Lung microvascular endothelial cell (primary cell): ENCODE data around the gene ALDH18A1. TPM values are rescaled to one million over a fixed set of nuclear protein-coding genes. Genes with fewer than 3 reads are reported as not detected.
"Not testable (repeated sequence)": the region's sequence is repeated elsewhere in the genome, so short reads cannot be mapped to it uniquely, and the experiment has no call there.

ENCODE experiments used
- DNase-seq, 2 donors: peaks; one replicate each; pipeline versions ENCODE4 v3.0.0 to v3.0.0-alpha.2; 2010; ENCODE audit warnings: low read depth in 2 of 2
- total RNA-seq: library from RNA; depleted of rRNA; stranded (reverse); fragments of >200 nt; gene quantifications from 2 replicates; pipeline ENCODE4 v1.2.1, GENCODE V29; 2014

ALDH18A1 gene
- total RNA-seq, 1 donor from 2014 or later, result 82.1 TPM

DNA sequence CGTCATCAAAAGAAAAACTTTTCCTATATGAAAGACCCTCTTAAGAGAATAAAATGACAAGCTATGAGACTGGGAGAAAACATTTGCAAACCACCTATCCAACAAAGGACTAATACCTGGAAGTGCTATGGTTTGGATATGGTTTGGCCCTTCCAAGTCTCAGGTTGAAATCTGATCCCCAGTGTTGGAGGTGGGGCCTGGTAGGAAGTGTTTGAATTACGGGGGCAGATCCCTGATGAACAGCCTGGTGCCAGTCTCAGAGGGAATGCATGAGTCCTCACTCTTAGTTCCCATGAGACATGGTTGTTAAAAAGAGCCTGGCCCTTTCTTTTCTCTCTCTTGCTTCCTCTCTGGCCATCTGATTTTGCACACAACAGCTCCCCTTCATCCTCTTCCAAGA lies 6.3 kb downstream of the ALDH18A1 start:
- DNase-seq, result no peak

- no peak for DNase-seq
Measured at GRCh38 chr10:95648138-95648537, 8.4 kb downstream of the ALDH18A1 start.

GRCh38 chr10:95646160-95646559 lies 10.4 kb downstream of the ALDH18A1 start:
- DNase-seq, result no peak

DNA sequence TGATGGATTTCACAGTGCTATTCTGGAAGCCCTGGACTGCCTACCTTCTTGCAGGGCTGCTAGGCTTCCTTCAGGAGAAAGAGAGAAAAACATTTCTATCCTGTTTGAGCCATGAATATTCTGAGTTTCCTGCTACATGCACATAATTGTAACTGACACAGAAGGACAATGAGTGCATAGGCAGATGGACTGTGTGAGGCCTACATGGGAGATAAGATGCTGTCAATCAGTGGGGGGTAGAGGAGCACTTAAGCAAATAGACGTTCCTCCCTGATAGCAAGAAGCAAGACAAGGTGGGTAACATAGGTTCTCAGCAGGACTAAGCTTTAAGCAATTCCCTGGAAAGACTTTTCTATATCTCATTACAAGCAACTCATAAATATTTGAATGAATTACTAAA lies 11.6 kb downstream of the ALDH18A1 start:
- DNase-seq, result no peak

- no peak for DNase-seq
Measured at GRCh38 chr10:95640891-95641315, 15.6 kb downstream of the ALDH18A1 start.

GRCh38 chr10:95637911-95638310 lies 18.6 kb downstream of the ALDH18A1 start:
- no peak for DNase-seq

DNA sequence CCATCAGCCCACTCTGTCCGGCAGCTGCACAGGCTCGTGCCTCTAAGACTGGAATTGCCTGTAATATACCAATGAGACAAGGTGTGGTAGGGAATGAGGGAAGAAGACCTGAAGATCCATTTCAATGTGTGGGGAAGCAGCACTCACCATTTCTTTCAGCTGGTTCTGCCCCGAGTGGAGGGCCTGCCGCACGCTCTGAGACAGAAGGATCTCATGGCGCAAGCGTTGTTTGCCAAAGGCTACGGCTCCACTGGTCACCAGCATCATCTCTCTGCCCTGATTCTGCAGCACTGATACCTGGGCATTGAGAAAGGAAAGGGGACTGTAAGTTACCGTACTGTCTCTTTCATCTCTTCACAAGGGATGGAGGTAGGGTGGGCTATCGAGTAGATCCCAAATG lies 19.4 kb downstream of the ALDH18A1 start:
- DNase-seq, result no peak

DNA sequence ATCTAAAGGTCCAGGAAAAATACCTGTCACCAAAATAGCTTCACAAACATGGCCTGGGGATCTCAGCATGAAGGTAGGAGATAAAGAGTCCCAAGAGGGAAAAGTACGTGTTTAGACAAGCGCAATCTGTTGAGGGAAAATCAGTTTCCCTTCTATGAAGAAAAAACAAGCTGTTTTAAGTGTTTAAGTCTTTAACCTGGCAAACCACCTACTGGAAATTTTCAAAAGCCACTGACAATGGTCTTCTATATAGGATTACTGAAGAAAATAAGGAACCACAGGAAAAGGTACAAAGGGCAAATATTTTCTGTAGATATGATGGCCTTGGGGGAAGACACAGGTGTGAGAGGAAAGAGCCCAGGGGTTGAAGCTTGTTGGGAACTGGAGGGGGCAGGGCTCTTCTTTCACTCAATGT lies 21.2 kb downstream of the ALDH18A1 start:
- DNase-seq, result no peak

GRCh38 chr10:95628786-95629185 lies 27.7 kb downstream of the ALDH18A1 start:
- DNase-seq, result no peak

GRCh38 chr10:95626500-95626899 lies 30.0 kb downstream of the ALDH18A1 start:
- DNase-seq, result no peak

DNA sequence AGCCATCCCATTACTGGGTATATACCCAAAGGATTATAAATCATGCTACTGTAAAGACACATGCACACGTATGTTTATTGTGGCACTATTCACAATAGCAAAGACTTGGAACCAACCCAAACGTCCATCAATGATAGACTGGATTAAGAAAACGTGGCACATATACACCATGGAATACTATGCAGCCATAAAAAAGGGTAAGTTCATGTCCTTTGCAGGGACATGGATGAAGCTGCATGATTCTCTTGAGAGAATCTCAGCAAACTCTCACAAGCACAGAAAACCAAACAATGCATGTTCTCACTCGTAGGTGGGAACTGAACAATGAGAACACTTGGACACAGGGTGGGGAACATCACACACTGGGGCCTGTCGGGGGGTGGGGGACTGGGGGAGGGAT lies 36.1 kb downstream of the ALDH18A1 start:
- DNase-seq, result not testable (repeated sequence)

DNA sequence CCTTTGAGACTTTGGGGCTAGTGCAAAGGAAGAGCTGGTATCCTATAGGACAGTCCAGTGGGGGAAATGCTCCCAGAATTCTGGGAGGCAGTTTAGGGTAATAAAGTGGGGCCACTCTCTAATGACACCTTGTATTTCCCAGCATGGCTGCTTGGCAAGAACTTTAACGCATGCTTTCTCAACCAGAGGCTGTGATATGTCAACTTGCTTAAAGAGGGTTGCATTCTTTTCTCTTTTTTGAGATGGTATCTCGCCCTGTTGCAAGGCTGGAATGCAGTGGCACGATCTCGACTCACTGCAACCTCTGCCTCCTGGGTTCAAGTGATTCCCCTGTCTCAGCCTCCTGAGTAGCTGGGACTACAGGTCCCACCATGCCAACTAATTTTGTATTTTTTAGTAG lies 38.4 kb downstream of the ALDH18A1 start:
- no peak for DNase-seq

DNA sequence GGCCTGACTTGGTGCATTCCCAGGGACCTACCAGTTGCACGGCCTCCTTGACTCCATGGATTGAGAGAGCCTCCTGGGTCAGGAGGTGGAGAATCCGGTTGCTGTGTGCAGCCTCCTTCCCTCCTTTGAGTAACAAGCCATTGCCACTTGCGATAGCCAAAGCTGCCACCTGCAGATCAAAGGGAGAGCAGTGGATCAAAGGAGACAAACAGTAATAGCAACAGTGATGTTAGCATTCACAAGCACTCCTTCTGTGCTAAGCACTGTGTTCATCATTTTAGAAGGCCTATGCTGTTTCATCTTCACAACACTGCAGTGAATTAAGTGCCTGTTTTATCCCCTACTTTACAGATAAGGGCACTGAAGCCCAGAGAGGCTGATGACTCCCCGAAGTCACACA lies 40.1 kb downstream of the ALDH18A1 start:
- no peak for DNase-seq

GRCh38 chr10:95613330-95613729 lies 43.2 kb downstream of the ALDH18A1 start:
- DNase-seq, result no peak

DNA sequence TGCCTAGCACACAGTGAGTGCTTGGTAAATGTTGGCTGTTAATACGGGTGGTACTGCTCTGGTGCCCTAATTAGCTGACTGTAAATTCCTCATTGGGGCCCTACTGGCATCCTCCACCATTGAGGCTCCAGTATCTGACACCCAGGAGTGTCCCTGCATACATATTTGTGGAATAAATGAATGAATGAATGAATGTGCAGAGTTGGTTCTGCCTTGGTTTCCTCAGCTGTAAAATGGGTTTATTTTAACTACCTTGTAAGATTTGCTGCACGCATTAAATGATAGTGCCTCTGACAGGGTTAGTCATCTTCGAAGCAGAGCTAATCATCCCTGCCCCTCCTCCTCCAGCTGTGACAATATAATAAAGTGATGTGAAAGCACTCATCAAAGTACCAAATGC lies 45.8 kb downstream of the ALDH18A1 start:
- DNase-seq, result no peak

GRCh38 chr10:95606922-95607321 lies 49.6 kb downstream of the ALDH18A1 start:
- peak in 1 of 2 donors; percentile 25 for DNase-seq

- no peak for DNase-seq
Measured at GRCh38 chr10:95605163-95605562, 51.3 kb downstream of the ALDH18A1 start.

DNA sequence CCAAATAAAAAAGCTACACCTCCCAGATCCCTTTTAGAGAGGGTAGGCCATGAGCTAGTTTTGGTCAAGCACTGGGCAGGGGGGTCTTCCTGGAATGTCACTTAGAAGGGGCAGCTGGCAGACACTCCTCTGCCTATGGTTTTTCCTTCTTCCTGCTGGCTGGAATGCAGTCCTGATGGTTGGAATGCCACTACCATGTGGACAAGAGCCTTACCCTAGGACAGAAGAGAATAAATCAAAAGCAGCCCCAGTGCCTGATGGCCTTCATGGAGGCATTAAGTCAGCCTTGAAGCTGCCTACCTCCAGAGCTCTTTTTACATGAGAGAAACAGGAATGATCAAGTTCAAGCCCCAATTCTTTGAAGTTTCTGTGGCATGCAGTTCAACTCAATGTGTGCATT lies 51.9 kb downstream of the ALDH18A1 start:
- peak in 1 of 2 donors; percentile 18 for DNase-seq

- no peak for DNase-seq
Measured at GRCh38 chr10:95602382-95602781, 54.1 kb downstream of the ALDH18A1 start.

DNA sequence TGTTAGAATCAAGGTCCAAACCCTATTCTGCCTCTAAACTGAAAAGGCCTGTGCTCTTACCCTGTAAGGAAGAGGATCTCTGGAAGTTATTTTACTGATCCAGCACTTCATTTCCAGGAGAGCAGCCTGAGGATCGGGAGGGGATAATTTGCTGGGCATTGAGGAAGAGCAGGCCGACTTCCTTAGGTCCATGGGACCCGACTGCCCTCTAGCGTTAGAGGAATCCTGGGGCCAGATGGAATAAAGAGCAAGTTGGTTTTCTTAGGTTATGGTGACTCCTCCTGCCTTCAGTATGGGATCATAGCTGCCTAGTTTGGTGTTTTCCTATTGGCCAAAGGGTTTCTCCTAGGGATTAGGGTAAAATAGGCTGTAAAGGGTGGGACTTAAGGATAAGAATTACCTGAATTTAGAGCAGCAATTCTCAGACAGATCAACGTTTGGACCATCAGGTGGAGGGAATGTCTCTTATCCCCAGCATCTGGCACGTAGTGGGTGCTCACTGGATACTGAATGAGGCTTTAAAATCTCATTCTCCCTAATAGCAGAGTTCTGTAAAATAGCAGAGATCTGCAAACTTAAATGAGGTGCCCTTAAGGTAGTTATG lies 55.3 kb downstream of the ALDH18A1 start:
- DNase-seq, result peak; percentile 90 to 91

DNA sequence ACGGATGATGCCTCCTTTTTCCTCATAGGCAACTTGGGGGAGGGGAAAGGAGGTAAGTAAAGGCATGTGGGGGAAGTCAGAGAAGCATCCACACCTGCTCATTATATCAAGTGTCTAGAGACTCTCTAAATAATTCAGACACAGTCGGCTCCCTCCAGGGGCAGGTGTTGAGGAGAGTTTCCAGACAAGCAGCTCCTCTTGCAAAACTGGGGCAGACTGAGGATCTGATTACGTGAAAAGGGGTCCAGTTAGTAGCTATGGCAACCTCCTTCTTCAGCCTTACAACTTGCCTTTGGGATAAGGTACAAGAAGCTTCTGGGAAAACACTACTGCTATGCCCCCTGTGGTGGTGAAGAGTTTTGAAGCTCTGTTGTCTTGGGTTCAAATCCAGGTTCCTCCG lies 56.4 kb downstream of the ALDH18A1 start:
- no peak for DNase-seq

- no peak for DNase-seq
Measured at GRCh38 chr10:95597788-95598187, 58.7 kb downstream of the ALDH18A1 start.

DNA sequence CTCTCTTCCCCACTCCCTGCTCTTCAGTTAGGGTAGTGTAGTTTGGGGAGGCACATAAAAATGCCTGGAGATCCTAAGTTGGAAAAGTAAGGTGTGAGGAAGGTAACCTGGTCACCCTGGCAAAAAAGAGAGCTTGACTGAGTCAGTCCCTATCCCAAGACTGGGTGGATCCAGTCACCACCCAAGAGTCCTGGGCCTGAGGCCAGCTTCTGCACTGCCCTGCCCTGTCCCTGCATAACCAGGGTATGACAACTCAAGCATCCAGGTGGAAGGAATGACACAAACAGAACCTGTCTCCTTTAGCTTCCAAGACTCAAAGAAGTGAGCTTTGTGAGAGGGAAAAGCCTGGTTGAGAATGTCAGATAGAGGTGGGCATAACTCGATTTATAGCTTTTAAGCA lies 68.5 kb downstream of the ALDH18A1 start:
- no peak for DNase-seq
